IMR-90 (cell line): Measurements from ENCODE around the gene MAPKAPK5.

Experiments used
- BHLHE40 ChIP-seq: fragments of 150-350 bp; IDR thresholded peaks from 2 replicates; pipeline ENCODE4 v1.6.1; 2016; ENCODE audit warnings: mild to moderate bottlenecking, low read depth, low read length
- CEBPB ChIP-seq: IDR thresholded peaks from 2 replicates; pipeline ENCODE4 v1.6.1; 2012; ENCODE audit warnings: low read depth, low read length, improper control_type of control experiment
- CTCF ChIP-seq: conservative IDR thresholded peaks from 2 replicates; pipeline ENCODE4 v1.5.1; 2012; ENCODE audit warnings: mild to moderate bottlenecking, low read depth, low read length, improper control_type of control experiment
- FOS ChIP-seq: fragments of 150-350 bp; IDR thresholded peaks from 2 replicates; pipeline ENCODE4 v1.6.1; 2016; ENCODE audit warnings: low read depth, low read length
- MAZ ChIP-seq: IDR thresholded peaks from 2 replicates; pipeline ENCODE4 v1.6.1; 2012; ENCODE audit warnings: low read depth, mild to moderate bottlenecking, low read length, improper control_type of control experiment, moderate library complexity, borderline replicate concordance
- POLR2A ChIP-seq: IDR thresholded peaks from 2 replicates; pipeline ENCODE4 v1.6.1; 2012; ENCODE audit warnings: mild to moderate bottlenecking, low read depth, low read length
- RAD21 ChIP-seq: IDR thresholded peaks from 2 replicates; pipeline ENCODE4 v1.6.1; 2012; ENCODE audit warnings: low read length, improper control_type of control experiment
- RCOR1 ChIP-seq: IDR thresholded peaks from 2 replicates; pipeline ENCODE4 v1.6.1; 2012; ENCODE audit warnings: mild to moderate bottlenecking, low read length, improper control_type of control experiment; ENCODE audit not compliant: insufficient replicate concordance
- RFX5 ChIP-seq: IDR thresholded peaks from 2 replicates; pipeline ENCODE4 v1.8.0; 2012; ENCODE audit warnings: low read depth, mild to moderate bottlenecking, low read length, moderate library complexity
- USF2 ChIP-seq: fragments of 150-350 bp; IDR thresholded peaks from 2 replicates; pipeline ENCODE4 v1.6.1; 2017; ENCODE audit warnings: mild to moderate bottlenecking, antibody characterized with exemption, low read length, low read depth

GRCh38 chr12:111937429-111937828, 95.4 kb downstream of the MAPKAPK5 start:
- TF ChIP-seq POLR2A (no peak), BHLHE40 (no peak), CTCF (no peak), RAD21 (no peak), USF2 (no peak), RFX5 (no peak), FOS (no peak), RCOR1 (no peak), MAZ (no peak), CEBPB (no peak)
